ENCODE results near the gene PRDM2.

GRCh38 chr1:13710086-13710485 is 10.1 kb downstream of the PRDM2 start:
- TF ChIP-seq CTCF (conservative IDR thresholded peaks at IDR 0.05; ENCODE audit: low read depth, low read length) (no peak), EZH2 (IDR thresholded peaks at IDR 0.05; ENCODE audit: borderline replicate concordance, low read depth, low read length, poor library complexity, severe bottlenecking) (no peak)
